HG03439 (cell line): ENCODE data around the gene PEDS1.
"Not testable (repeated sequence)": the region's sequence is repeated elsewhere in the genome, so short reads cannot be mapped to it uniquely, and the experiment has no call there.

ENCODE experiments used
- ATAC-seq: cut with Tn5 transposase; IDR thresholded peaks from one replicate; pipeline ENCODE4 v1.9.1; 2021; ENCODE audit warnings: mild to moderate bottlenecking, moderate library complexity; ENCODE audit not compliant: unreplicated experiment

Gene PEDS1

GRCh38 chr20:50136822-50137599 is 16.5 kb downstream of the PEDS1 start:
- no peak for ATAC-seq

GRCh38 chr20:50135157-50135556 is 18.4 kb downstream of the PEDS1 start:
- not testable (repeated sequence) for ATAC-seq

GRCh38 chr20:50133474-50134217 is 19.9 kb downstream of the PEDS1 start:
- ATAC-seq = no peak

GRCh38 chr20:50133041-50133440 is 20.5 kb downstream of the PEDS1 start:
- ATAC-seq = no peak

GRCh38 chr20:50130995-50131394 is 22.5 kb downstream of the PEDS1 start:
- no peak for ATAC-seq

GRCh38 chr20:50130356-50130723 is 23.2 kb downstream of the PEDS1 start:
- ATAC-seq = no peak

- ATAC-seq = no peak
Observed at GRCh38 chr20:50129662-50130355, 23.7 kb downstream of the PEDS1 start.

GRCh38 chr20:50128520-50128905 is 25.0 kb downstream of the PEDS1 start:
- ATAC-seq = no peak

GRCh38 chr20:50127587-50128519 is 25.7 kb downstream of the PEDS1 start:
- ATAC-seq = no peak

GRCh38 chr20:50126662-50127061 is 26.9 kb downstream of the PEDS1 start:
- ATAC-seq = no peak

GRCh38 chr20:50125279-50125678 is 28.2 kb downstream of the PEDS1 start:
- ATAC-seq = no peak

GRCh38 chr20:50124496-50124895 is 29.0 kb downstream of the PEDS1 start:
- ATAC-seq = no peak

- no peak for ATAC-seq
Observed at GRCh38 chr20:50123418-50123817, 30.1 kb downstream of the PEDS1 start.

- ATAC-seq = no peak
Observed at GRCh38 chr20:50122763-50123162, 30.8 kb downstream of the PEDS1 start.

- ATAC-seq = no peak
Observed at GRCh38 chr20:50121858-50122271, 31.7 kb downstream of the PEDS1 start.

- ATAC-seq = no peak
Observed at GRCh38 chr20:50120935-50121693, 32.4 kb downstream of the PEDS1 start.

GRCh38 chr20:50118203-50118602 is 35.3 kb downstream of the PEDS1 start:
- ATAC-seq = no peak

GRCh38 chr20:50116368-50116999 is 37.0 kb downstream of the PEDS1 start:
- ATAC-seq = no peak

- peak; percentile 68 for ATAC-seq
Observed at GRCh38 chr20:50115591-50116367, 37.7 kb downstream of the PEDS1 start.
